IgD-negative memory B cell (primary cell): ENCODE data around the gene DCUN1D3. TPM values are rescaled to one million over a fixed set of nuclear protein-coding genes. Genes with fewer than 3 reads are reported as not detected.
A peak's percentile ranks its signal among the peaks of the same experiment; 100 is the strongest.
"Not testable (repeated sequence)": the region's sequence is repeated elsewhere in the genome, so short reads cannot be mapped to it uniquely, and the experiment has no call there.

Experiments used
- H3K27ac Mint-ChIP-seq, 3 donors: one replicate each; pipeline ENCODE4 v1.8.0; 2020 to 2022; ENCODE audit warnings: mild to moderate bottlenecking in 3 of 3, mixed read lengths in 3 of 3, moderate library complexity in 1 of 3
- H3K27me3 Mint-ChIP-seq: one replicate; pipeline ENCODE4 v1.8.0; 2021; ENCODE audit warnings: mixed read lengths
- H3K36me3 Mint-ChIP-seq: one replicate; pipeline ENCODE4 v1.8.0; 2020; ENCODE audit warnings: mild to moderate bottlenecking, mixed read lengths
- H3K4me1 Mint-ChIP-seq, 3 donors: one replicate each; pipeline ENCODE4 v1.8.0; 2020 to 2022; ENCODE audit warnings: mixed read lengths in 3 of 3, mild to moderate bottlenecking in 1 of 3
- H3K4me3 Mint-ChIP-seq, 4 donors: one replicate each; pipeline ENCODE4 v1.8.0; 2020 to 2022; ENCODE audit warnings: mild to moderate bottlenecking in 4 of 4, mixed read lengths in 4 of 4, moderate library complexity in 3 of 4
- H3K9me3 Mint-ChIP-seq, 3 donors: one replicate each; pipeline ENCODE4 v1.8.0; 2020 to 2021; ENCODE audit warnings: mixed read lengths in 3 of 3, mild to moderate bottlenecking in 1 of 3
- polyA plus RNA-seq: library from polyadenylated mRNA; unstranded; fragments of 300-500 nt; fragmentation: Illumina TruSeq; gene quantifications from one replicate; pipeline ENCODE4 v1.2.3, GENCODE V29; 2021

DCUN1D3 gene, protein sequence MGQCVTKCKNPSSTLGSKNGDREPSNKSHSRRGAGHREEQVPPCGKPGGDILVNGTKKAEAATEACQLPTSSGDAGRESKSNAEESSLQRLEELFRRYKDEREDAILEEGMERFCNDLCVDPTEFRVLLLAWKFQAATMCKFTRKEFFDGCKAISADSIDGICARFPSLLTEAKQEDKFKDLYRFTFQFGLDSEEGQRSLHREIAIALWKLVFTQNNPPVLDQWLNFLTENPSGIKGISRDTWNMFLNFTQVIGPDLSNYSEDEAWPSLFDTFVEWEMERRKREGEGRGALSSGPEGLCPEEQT
- polyA plus RNA-seq, result 0.97 TPM

DNA sequence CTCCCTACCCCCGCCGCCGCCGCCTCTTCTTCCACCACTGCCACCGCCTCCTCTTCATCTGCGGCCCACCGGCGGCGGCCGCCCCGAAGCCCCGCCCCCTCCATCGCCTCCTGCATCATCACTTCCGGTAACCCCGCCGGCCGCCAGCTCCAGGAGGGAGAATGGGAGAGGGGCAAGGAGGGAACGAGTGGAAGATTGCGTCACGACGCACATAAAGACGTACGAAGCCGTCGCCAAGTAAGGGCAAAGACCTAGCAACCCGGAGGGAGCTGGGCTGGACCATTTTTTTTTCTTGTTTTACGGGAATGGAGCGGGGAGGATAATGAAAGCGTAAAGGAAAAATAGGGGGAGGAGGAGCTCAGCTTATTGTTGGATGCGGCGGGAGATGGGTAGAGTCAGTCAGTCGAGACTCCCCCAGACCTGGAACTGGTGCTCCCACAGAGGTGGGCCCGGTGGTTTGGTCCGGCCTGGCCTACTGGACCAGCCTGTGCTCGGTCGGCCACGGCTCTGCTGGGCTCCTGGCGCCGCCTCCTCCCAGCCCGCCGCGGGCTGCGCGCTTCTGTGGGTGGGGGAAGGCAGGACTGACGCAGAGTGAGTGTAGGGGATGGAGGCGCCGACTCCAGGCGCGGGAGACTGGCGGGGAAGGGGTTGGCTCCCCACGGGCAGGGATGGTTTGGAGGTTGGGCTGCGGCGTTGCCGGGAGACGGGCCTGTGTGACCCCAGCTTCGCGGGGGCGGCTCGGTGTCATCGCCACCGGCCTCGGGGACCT lies at the start of gene DCUN1D3, which contains the start of gene LYRM1:
Gene DCUN1D3, minus strand, starts transcription at position 60 of the 769 bp plus-strand sequence. CDS start 37,820 bp downstream, outside the sequence.
Gene LYRM1, plus strand, starts transcription at position 473 of the 769 bp plus-strand sequence. CDS start 14,785 bp downstream, outside the sequence.
- Mint-ChIP-seq H3K36me3 (no peaks in the 10 kb centered on the region), H3K4me1 (peaks cover 41 to 52% (median 44%) of the 10 kb centered on the region in 3 donors), H3K27me3 (no peaks in the 10 kb centered on the region), H3K27ac (peak within 1 kb of the TSS; percentile 96 to 98 (median 98)), H3K9me3 (no peaks in the 10 kb centered on the region), H3K4me3 (peak within 1 kb of the TSS; percentile 92 to 99 (median 96))

DNA sequence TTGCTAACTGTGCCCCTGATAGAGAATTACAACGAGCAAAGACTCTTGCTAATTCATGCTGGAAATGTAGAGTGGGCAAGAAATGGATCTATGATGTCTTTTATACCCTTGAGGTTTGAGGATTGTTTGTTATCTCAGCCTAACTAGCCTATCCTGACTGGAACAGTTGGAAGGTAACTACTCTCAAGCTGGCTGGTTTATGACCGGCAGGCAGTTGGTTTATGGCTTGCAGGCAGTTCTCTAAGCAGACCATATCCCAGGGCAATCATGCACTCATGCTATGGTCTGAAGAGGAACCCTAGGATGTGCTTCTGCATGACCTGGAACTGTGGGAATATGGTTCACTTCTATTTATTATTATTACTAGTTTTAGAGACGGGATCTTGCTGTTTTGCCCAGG lies 49.5 kb upstream of the DCUN1D3 start:
- Mint-ChIP-seq H3K27ac (no peak overlapping the region), H3K4me1 (peaks cover 0 to 1% (median 0%) of the 10 kb centered on the region in 3 donors), H3K4me3 (no peak overlapping the region), H3K9me3 (no peaks in the 10 kb centered on the region), H3K27me3 (peaks cover 2% of the 10 kb centered on the region), H3K36me3 (peaks cover 1% of the 10 kb centered on the region)

GRCh38 chr16:20948444-20948843 lies 48.3 kb upstream of the DCUN1D3 start:
- Mint-ChIP-seq H3K4me3 (no peak overlapping the region), H3K27me3 (peaks cover 2% of the 10 kb centered on the region), H3K9me3 (no peaks in the 10 kb centered on the region), H3K36me3 (no peaks in the 10 kb centered on the region), H3K4me1 (peaks cover 0 to 3% (median 0%) of the 10 kb centered on the region in 3 donors), H3K27ac (no peak overlapping the region)

DNA sequence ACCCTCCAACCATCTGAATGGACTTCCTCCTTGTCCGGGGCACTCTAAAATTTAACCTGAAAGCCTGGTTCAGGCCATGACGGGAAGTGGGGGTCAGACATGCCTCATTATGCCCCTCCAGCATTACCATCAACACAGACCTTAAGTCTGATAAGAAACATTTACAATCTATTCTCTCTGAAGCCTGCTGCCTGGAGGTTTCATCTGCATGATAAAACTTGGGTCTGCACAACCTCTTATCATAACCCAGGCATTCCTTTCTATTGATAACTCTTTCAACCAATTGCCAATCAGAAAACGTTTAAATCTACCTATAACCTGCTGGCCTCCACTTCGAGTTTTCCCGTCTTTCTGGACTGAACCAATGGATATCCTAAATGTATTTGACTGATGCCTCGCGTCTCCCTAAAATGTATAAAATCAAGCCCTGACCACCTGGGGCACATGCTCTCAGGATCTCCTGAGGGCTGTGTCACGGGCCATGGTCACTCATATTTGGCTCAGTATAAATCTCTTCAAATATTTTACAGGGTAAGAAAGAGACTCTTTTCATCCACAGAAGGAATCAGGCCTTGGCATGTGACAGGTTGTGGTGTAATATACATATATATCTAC lies 46.0 kb upstream of the DCUN1D3 start:
- Mint-ChIP-seq H3K27me3 (no peaks in the 10 kb centered on the region), H3K4me3 (no peak overlapping the region), H3K36me3 (no peaks in the 10 kb centered on the region), H3K27ac (peak overlapping the region in 1 of 3 donors; percentile 68), H3K4me1 (peaks cover 0 to 7% (median 3%) of the 10 kb centered on the region in 3 donors), H3K9me3 (no peaks in the 10 kb centered on the region)

DNA sequence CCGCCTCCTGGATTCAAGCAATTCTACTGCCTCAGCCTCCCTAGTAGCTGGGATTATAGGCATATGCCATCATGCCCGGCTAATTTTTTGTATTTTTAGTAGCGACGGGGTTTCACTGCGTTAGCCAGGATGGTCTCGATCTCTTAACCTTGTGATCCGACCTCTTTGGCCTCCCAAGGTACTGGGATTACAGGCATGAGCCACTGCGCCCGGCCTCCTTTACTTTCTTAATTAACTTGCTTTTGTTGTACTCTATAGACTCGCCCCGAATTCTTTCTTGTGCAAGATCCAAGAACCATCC lies 45.4 kb upstream of the DCUN1D3 start:
- H3K27ac Mint-ChIP-seq, result peak overlapping the region in 1 of 3 donors; percentile 68
- not testable (repeated sequence) for H3K9me3 Mint-ChIP-seq, H3K36me3 Mint-ChIP-seq, H3K4me1 Mint-ChIP-seq, H3K27me3 Mint-ChIP-seq, H3K4me3 Mint-ChIP-seq

DNA sequence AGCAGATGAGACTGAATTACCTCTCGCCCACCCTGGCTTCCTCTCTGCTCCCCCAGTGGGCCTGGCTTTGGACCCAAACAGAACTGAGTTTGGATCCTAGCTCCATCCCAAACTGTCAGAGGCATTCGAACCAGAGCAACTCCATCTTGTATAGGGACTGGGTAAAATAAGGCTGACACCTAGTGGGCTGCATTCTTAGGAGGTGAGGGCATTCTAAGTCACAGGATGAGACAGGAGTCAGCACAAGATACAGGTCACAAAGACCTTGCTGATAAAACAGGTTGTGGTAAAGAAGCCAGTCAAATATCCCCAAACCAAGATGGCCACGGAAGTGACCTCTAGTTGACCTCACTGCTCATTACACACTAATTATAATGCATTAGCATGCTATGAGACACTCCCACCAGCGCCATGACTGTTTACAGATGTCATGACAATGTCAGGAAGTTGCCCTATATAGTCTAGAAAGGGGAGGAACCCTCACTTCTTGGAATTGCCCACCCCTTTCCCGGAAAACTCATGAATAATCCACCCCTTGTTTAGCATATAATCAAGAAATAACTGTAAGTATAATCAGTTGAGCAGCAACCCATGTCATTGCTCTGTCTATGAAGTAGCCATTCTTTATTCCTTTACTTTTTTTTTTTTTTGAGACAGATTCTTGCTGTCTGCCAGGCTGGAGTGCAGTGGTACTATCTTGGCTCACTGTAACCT lies 44.9 kb upstream of the DCUN1D3 start:
- Mint-ChIP-seq H3K27me3 (no peaks in the 10 kb centered on the region), H3K4me3 (no peak overlapping the region), H3K27ac (no peak overlapping the region), H3K4me1 (peaks cover 0 to 8% (median 3%) of the 10 kb centered on the region in 3 donors), H3K36me3 (no peaks in the 10 kb centered on the region), H3K9me3 (no peaks in the 10 kb centered on the region)

GRCh38 chr16:20942256-20942655 lies 42.1 kb upstream of the DCUN1D3 start:
- H3K4me1 Mint-ChIP-seq, result peaks cover 0 to 8% (median 4%) of the 10 kb centered on the region in 3 donors
- peaks cover 1% of the 10 kb centered on the region for H3K36me3 Mint-ChIP-seq
- H3K27ac Mint-ChIP-seq, result no peak overlapping the region
- H3K9me3 Mint-ChIP-seq, result no peaks in the 10 kb centered on the region
- no peaks in the 10 kb centered on the region for H3K27me3 Mint-ChIP-seq
- no peak overlapping the region for H3K4me3 Mint-ChIP-seq

DNA sequence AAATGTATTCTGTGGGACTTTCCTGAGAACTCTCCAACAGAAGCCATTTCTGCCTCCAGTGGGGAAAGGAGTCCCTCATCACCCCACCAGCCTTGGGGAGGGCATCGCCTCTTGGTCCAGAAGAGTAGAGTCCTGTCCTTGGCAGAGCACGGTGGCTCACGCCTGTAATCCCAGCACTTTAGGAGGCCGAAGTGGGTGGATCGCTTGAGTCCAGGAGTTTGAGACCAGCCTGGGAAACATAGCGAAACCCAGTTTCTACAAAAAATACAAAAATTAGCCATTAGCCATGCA lies 41.4 kb upstream of the DCUN1D3 start:
- Mint-ChIP-seq H3K36me3 (peaks cover 1% of the 10 kb centered on the region), H3K27ac (no peak overlapping the region), H3K9me3 (no peaks in the 10 kb centered on the region), H3K4me1 (peaks cover 0 to 8% (median 4%) of the 10 kb centered on the region in 3 donors), H3K4me3 (no peak overlapping the region), H3K27me3 (no peaks in the 10 kb centered on the region)

DNA sequence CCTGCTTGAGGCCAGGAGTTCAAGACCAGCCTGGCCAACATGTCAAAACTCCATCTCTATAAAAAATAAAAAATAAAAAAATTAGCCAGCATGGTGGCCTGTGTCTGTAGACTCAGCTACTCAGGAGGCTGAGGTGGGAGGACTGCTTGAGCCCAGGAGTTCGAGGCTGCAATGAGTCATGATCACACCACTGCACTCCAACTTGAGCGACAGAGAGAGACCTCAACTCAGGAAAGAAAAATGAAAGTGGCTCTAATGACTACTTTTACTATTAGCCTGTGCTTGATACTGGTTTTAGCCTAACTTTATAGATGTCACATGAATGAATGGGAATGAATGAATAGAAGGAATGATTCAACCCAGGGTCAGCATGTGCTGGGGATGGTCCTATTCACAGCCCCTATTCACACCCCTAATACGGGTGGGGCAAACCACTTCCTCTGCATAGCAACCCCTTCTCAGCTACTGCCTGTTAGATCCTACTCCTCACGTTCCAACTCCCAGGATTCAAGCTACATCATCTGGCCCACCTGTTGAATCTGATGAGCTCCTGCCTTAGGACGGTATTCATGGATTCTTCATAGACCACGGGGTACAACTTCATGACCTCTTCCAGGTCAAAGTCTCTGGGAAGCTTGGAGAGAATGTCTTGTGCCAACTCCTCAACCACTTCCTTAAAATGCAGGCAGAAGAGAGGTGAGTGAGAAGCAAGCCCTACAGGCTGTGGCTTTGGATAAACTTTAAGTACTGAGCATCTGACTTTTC lies 40.9 kb upstream of the DCUN1D3 start:
- peak overlapping the region in 1 of 3 donors; percentile 50 for H3K27ac Mint-ChIP-seq
- peaks cover 0 to 8% (median 4%) of the 10 kb centered on the region in 3 donors for H3K4me1 Mint-ChIP-seq

DNA sequence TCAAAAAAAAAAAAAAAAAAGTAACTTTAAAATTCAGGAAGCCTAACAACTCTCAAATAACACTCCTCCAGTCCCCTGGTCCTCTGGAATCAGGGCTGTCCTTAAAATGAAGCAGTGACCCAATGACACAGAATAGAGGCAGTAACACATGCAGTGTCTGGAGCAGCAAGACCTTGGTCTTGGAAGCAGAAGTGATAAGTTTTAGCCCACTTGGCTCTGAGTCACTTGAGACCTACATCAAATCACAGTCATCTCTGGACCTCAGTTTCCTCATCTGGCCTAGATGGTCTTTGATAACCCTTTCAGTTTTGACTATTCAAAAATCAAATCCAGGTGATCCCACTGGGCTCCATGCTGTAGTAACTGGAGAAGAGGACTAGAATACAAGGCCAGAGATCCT lies 39.5 kb upstream of the DCUN1D3 start:
- H3K27me3 Mint-ChIP-seq, result no peaks in the 10 kb centered on the region
- peak overlapping the region in 1 of 4 donors; percentile 15 for H3K4me3 Mint-ChIP-seq
- peaks cover 1% of the 10 kb centered on the region for H3K36me3 Mint-ChIP-seq
- H3K9me3 Mint-ChIP-seq, result no peaks in the 10 kb centered on the region
- no peak overlapping the region for H3K27ac Mint-ChIP-seq
- H3K4me1 Mint-ChIP-seq, result peaks cover 0 to 7% (median 4%) of the 10 kb centered on the region in 3 donors

More for the DNA sequence above, 40.9 kb upstream of the DCUN1D3 start:
- Mint-ChIP-seq H3K27me3 (no peaks in the 10 kb centered on the region), H3K9me3 (no peaks in the 10 kb centered on the region), H3K4me3 (no peak overlapping the region), H3K36me3 (peaks cover 1% of the 10 kb centered on the region)

DNA sequence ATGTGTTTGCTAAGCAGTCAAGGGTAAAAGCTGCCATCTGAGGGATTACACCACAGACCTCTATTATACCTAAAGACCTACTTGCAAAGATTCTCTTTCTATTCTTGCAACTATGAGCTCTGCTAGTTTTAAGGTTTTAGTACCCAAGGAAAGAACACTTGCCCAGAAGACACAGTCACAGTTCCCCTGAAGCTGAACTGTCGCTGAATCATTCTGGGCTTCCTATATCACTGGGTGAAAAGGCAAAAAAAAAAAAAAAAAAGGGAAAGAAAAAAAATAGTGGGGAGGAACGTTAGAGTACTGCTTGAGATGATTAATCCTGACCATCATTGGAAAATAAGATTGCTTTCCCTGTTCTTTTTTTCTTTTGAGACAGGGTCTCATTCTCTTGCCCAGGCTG lies 38.3 kb upstream of the DCUN1D3 start:
- Mint-ChIP-seq H3K27ac (peak overlapping the region in 1 of 3 donors; percentile 59), H3K4me3 (no peak overlapping the region), H3K27me3 (no peaks in the 10 kb centered on the region), H3K36me3 (peaks cover 1% of the 10 kb centered on the region), H3K4me1 (peaks cover 0 to 6% (median 4%) of the 10 kb centered on the region in 3 donors), H3K9me3 (no peaks in the 10 kb centered on the region)

DNA sequence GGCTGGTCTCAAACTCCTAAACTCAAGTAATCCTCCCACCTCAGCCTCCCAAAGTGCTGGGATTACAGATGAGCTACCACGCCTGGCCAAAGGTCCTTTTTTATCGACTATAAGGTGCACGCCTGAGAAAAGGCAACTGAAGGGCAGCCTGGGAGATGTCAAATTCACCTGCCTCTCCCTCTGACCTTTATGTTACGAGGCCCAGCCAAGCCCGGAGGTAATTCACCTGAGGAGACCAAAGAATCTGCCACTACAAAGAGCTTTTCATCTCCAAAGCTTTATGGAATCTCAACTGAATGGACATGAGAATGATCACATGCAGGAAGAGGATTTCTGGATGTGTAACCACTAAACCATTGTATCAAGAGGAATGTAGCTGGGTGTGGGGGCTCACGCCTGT lies 37.6 kb upstream of the DCUN1D3 start:
- no peaks in the 10 kb centered on the region for H3K9me3 Mint-ChIP-seq
- H3K4me3 Mint-ChIP-seq, result no peak overlapping the region
- no peak overlapping the region for H3K27ac Mint-ChIP-seq
- no peaks in the 10 kb centered on the region for H3K27me3 Mint-ChIP-seq
- peaks cover 0 to 4% (median 4%) of the 10 kb centered on the region in 3 donors for H3K4me1 Mint-ChIP-seq
- peaks cover 1% of the 10 kb centered on the region for H3K36me3 Mint-ChIP-seq

DNA sequence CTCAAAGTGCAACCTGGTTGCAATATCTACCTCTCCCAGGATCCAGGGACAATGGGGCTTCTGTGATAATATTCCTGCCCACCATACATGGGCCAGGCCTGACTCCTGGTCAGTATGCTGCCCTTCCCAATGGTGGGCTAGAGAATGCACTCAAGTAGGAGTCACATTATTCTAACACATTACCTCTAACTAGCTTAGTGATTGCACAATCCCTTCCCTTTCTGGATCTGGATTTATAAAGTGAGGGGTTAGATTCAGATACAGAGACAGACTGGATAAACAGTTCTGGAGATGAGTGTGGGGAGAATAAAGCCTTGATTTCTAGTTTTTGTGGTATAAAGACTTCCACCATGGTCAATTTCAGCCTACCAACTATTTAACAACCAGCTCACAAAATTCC lies 33.4 kb upstream of the DCUN1D3 start:
- Mint-ChIP-seq H3K4me3 (no peak overlapping the region), H3K9me3 (no peaks in the 10 kb centered on the region), H3K27me3 (no peaks in the 10 kb centered on the region), H3K4me1 (peaks cover 0 to 1% (median 0%) of the 10 kb centered on the region in 3 donors), H3K27ac (no peak overlapping the region), H3K36me3 (peaks cover 3% of the 10 kb centered on the region)

DNA sequence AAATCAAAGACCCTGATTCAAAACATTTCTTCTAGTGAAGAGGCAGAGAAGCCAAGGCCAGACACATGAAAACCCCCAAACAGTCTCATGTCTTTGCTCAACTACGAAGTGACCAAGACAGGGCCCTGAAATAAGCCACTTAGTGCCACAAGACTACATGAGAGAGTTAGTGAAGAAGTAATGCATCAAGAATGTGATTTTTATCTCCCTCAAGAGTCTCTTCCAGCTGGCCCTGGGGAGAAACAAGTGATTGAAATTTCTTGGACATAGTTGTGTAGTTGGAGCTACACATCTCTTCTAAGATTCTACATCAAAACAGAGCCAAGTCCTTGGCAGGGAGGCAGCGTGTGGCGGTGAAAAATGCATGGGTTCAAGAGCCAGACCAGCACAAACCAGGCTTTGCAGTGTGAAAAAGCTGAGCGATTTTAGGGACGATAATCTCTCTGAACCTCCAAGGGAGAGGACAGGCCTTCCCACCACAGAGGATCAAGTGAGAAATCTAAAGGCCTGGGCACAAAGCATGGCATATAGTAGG lies 31.0 kb upstream of the DCUN1D3 start:
- Mint-ChIP-seq H3K27me3 (no peaks in the 10 kb centered on the region), H3K4me1 (no peaks in the 10 kb centered on the region), H3K9me3 (no peaks in the 10 kb centered on the region), H3K36me3 (peaks cover 4% of the 10 kb centered on the region), H3K27ac (no peak overlapping the region), H3K4me3 (no peak overlapping the region)
